ENCODE measurements around the gene ANAPC2. TPM values are rescaled to one million over a fixed set of nuclear protein-coding genes. Genes with fewer than 3 reads are reported as not detected.

Gene ANAPC2
- total RNA-seq, 2 experiments from 2014 or later: 144 to 149 TPM

GRCh38 chr9:137128158-137128861, 60.0 kb downstream of the ANAPC2 start:
- TF ChIP-seq, protein P1, sequence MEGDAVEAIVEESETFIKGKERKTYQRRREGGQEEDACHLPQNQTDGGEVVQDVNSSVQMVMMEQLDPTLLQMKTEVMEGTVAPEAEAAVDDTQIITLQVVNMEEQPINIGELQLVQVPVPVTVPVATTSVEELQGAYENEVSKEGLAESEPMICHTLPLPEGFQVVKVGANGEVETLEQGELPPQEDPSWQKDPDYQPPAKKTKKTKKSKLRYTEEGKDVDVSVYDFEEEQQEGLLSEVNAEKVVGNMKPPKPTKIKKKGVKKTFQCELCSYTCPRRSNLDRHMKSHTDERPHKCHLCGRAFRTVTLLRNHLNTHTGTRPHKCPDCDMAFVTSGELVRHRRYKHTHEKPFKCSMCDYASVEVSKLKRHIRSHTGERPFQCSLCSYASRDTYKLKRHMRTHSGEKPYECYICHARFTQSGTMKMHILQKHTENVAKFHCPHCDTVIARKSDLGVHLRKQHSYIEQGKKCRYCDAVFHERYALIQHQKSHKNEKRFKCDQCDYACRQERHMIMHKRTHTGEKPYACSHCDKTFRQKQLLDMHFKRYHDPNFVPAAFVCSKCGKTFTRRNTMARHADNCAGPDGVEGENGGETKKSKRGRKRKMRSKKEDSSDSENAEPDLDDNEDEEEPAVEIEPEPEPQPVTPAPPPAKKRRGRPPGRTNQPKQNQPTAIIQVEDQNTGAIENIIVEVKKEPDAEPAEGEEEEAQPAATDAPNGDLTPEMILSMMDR (IDR thresholded peaks at IDR 0.05): no peak
- intact Hi-C loops (cut with DNase I, micrococcal nuclease): loop anchor here (2.0 to 10.0 kb wide), 4 partner anchors 41 to 94 kb away; partner anchors contain the start of genes ANAPC2 (in 1 of the 2), LRRC26 (in 1 of the 2), MAN1B1 (in 1 of the 2) and RNF208 (in 1 of the 2)
- H3K36me3 ChIP-seq (ENCODE audit: insufficient read depth, low read length): no peaks in the 10 kb centered on the region
- Mint-ChIP-seq H3K27me3 (peaks cover 5% of the 10 kb centered on the region), H3K27ac (peak overlapping the region; percentile 81), H3K36me3 (ENCODE audit: low read depth) (peaks cover 11% of the 10 kb centered on the region), H3K9me3 (no peaks in the 10 kb centered on the region), H3K4me1 (ENCODE audit: low read depth) (peaks cover 30% of the 10 kb centered on the region), H3K4me3 (peak overlapping the region; percentile 93)
- H3K27me3 ChIP-seq (ENCODE audit: control insufficient read depth in 1 of 2, insufficient read depth in 2 of 2, low read length in 2 of 2): peaks cover 0 to 4% of the 10 kb centered on the region in 2 experiments
- H3K9me3 ChIP-seq (ENCODE audit: control insufficient read depth in 1 of 2, insufficient read depth in 1 of 2, low read length in 2 of 2): peaks cover 4 to 19% of the 10 kb centered on the region in 2 experiments
- POLR2A ChIA-PET: interaction anchor here (0.6 to 3.7 kb wide), 7 partner anchors 33 to 113 kb away, joined by 3 to 32 read pairs (median 5); partner anchors contain the start of genes CYSRT1, MAN1B1 and TUBB4B
- CTCF ChIA-PET: interaction anchor here (1.0 to 2.0 kb wide), 5 partner anchors 42 to 108 kb away, joined by 3 to 7 read pairs (median 5); partner anchors contain the start of genes MAN1B1, RNF224 and SSNA1
- DNase-seq: peak in 2 of 14 experiments; percentile 55 to 65
- peak overlapping the region; percentile 63 to 84 for H3K27ac ChIP-seq (ENCODE audit: low read depth in 1 of 2, low read length in 2 of 2)
- peak overlapping the region; percentile 72 for H3K4me3 ChIP-seq (ENCODE audit: low read length)
- H3K4me1 ChIP-seq (ENCODE audit: insufficient read depth, low read length): peaks cover 37% of the 10 kb centered on the region
- ATAC-seq (ENCODE audit: poor library complexity): no peak

DNA sequence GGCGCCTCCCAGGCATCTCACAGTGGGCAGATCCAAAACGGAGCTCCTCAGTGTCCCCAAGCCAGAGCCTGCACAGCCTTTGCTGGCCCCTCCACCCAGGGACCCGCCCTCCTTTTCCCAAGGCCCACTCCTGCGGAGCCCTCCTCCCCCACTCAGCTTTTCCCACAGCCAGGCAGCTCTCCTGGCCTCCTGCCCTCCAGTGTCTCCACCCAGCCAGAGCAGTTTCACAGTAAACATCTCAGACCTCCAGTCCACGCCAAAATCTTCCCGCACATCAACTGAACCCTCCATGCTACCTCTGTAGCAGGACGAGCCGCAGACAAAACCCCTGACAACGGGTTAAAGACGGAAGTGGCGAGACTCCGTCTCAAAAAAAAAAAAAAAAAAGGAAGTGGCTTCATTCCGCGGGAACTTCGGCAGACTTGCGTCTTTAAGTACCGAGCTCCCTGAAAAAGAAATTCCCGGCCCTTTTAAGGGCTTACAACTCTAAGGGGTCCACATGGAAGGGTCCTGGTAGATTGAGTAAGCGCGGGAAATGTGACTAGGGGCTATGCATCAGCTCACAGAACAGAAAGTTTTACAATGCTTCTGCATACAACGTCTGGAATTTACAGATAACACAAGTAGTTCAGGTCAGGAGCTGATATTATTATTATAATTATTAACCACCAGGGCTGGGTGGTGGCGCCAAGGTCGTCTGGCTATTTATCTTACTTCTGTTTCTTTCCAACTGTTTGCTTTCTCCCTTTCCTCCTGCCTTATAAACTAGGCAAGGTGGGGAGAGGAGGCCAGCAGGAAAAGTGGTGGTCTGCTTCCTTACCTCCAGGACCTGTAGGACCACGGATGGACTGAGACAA, 60.8 kb downstream of the ANAPC2 start:
- ChIA-PET CTCF (interaction anchor here (1.0 to 2.1 kb wide), 4 partner anchors 32 to 109 kb away, joined by 3 to 6 read pairs (median 5); partner anchors contain the start of gene RNF224), POLR2A (interaction anchor here (0.6 to 1.2 kb wide), 6 partner anchors 12 to 113 kb away, joined by 3 to 5 read pairs (median 3); partner anchors contain the start of genes CYSRT1 and TUBB4B)
- ATAC-seq (ENCODE audit: poor library complexity): no peak

More for the DNA sequence above, 60.8 kb downstream of the ANAPC2 start:
- peak in 7 of 14 experiments; percentile 22 to 80 (median 56) for DNase-seq
- Histone ChIP-seq H3K27ac (ENCODE audit: low read depth in 1 of 2, low read length in 2 of 2) (peak overlapping the region; percentile 61 to 84), H3K36me3 (ENCODE audit: insufficient read depth, low read length) (no peaks in the 10 kb centered on the region), H3K9me3 (ENCODE audit: control insufficient read depth in 1 of 2, insufficient read depth in 1 of 2, low read length in 2 of 2) (peaks cover 4 to 19% of the 10 kb centered on the region in 2 experiments), H3K4me1 (ENCODE audit: insufficient read depth, low read length) (peaks cover 37% of the 10 kb centered on the region), H3K27me3 (ENCODE audit: control insufficient read depth in 1 of 2, insufficient read depth in 2 of 2, low read length in 2 of 2) (no peaks in the 10 kb centered on the region), H3K4me3 (ENCODE audit: low read length) (peak overlapping the region; percentile 72)
- Mint-ChIP-seq H3K27me3 (no peaks in the 10 kb centered on the region), H3K9me3 (no peaks in the 10 kb centered on the region), H3K4me1 (ENCODE audit: low read depth) (peaks cover 30% of the 10 kb centered on the region), H3K4me3 (peak overlapping the region; percentile 93), H3K27ac (peak overlapping the region; percentile 81), H3K36me3 (ENCODE audit: low read depth) (peaks cover 11% of the 10 kb centered on the region)
- intact Hi-C loops (cut with DNase I, micrococcal nuclease): loop anchor here (2.0 to 10.0 kb wide), 4 partner anchors 40 to 95 kb away; partner anchors contain the start of genes ANAPC2 (in 1 of the 2), LRRC26 (in 1 of the 2), MAN1B1 (in 1 of the 2) and RNF208 (in 1 of the 2)
- TF ChIP-seq, protein P1 (IDR thresholded peaks at IDR 0.05): no peak

Measured in CD4-positive, alpha-beta T cell (primary cell).